HepG2 (cell line): ENCODE measurements around the gene GRB2. TPM values are rescaled to one million over a fixed set of nuclear protein-coding genes. Genes with fewer than 3 reads are reported as not detected.

ENCODE experiments used
- CBX2 ChIP-seq, 2 experiments: fragments of 200-600 bp in 1 of 2; sonication (generic); formaldehyde crosslinking in 1 of 2; IDR thresholded peaks; 2 replicates each; pipeline versions ENCODE4 v1.7.0 to v1.8.1; 2018 to 2022; ENCODE audit warnings: low read depth in 2 of 2, low read length in 1 of 2, mild to moderate bottlenecking in 1 of 2, missing genetic modification reagents in 1 of 2
- ELF4 ChIP-seq: sonication (generic); formaldehyde crosslinking; IDR thresholded peaks from 2 replicates; pipeline ENCODE4 v1.5.0; 2020; ENCODE audit warnings: missing genetic modification reagents, mild to moderate bottlenecking, moderate library complexity, borderline replicate concordance
- ELK4 ChIP-seq: sonication (generic); formaldehyde crosslinking; IDR thresholded peaks from 2 replicates; pipeline ENCODE4 v1.9.0; 2021; ENCODE audit warnings: missing genetic modification reagents, borderline replicate concordance
- FOXC1 ChIP-seq: sonication (generic); formaldehyde crosslinking; IDR thresholded peaks from 2 replicates; pipeline ENCODE4 v1.8.0; 2022; ENCODE audit warnings: mild to moderate bottlenecking, missing genetic modification reagents, borderline replicate concordance
- IKZF1 ChIP-seq: fragments of 450-650 bp; IDR thresholded peaks from 2 replicates; pipeline ENCODE4 v1.7.1; 2016
- IKZF5 ChIP-seq: IDR thresholded peaks from 2 replicates; pipeline ENCODE4 v1.6.1; 2018; ENCODE audit warnings: missing genetic modification reagents, mild to moderate bottlenecking, missing compliant biosample characterization
- KDM5A ChIP-seq: fragments of 200-600 bp; sonication (generic); IDR thresholded peaks from 2 replicates; pipeline ENCODE4 v1.7.0; 2018; ENCODE audit warnings: antibody characterized with exemption, mild to moderate bottlenecking, low read length, borderline replicate concordance
- NONO ChIP-seq, 2 experiments: fragments of 450-650 bp in 1 of 2; sonication (generic) in 1 of 2; formaldehyde crosslinking in 1 of 2; IDR thresholded peaks in 1 of 2; conservative IDR thresholded peaks in 1 of 2; 2 replicates each; pipeline versions ENCODE4 v1.6.1 to v1.8.0; 2017 to 2022; ENCODE audit warnings: mild to moderate bottlenecking in 1 of 2, missing genetic modification reagents in 1 of 2, moderate library complexity in 1 of 2
- RXRB ChIP-seq: IDR thresholded peaks from 2 replicates; pipeline ENCODE4 v1.6.1; 2016; ENCODE audit warnings: borderline replicate concordance, missing genetic modification reagents, missing compliant biosample characterization
- SMC3 ChIP-seq: IDR thresholded peaks from 2 replicates; pipeline ENCODE4 v1.6.1; 2011; ENCODE audit warnings: low read length, improper control_type of control experiment
- ZBTB1 ChIP-seq: sonication (generic); formaldehyde crosslinking; IDR thresholded peaks from 2 replicates; pipeline ENCODE4 v1.4.0; 2020; ENCODE audit warnings: missing genetic modification reagents, borderline replicate concordance
- ZFP36 ChIP-seq: fragments of 150-350 bp; IDR thresholded peaks from 2 replicates; pipeline ENCODE4 v1.6.1; 2018; ENCODE audit warnings: borderline replicate concordance, low read length, low read depth; ENCODE audit not compliant: partially characterized antibody
- ZNF124 ChIP-seq: sonication (generic); formaldehyde crosslinking; IDR thresholded peaks from 2 replicates; pipeline ENCODE4 v1.4.0; 2020; ENCODE audit warnings: missing genetic modification reagents
- ZNF317 ChIP-seq: sonication (generic); formaldehyde crosslinking; IDR thresholded peaks from 2 replicates; pipeline ENCODE4 v1.5.0; 2020; ENCODE audit warnings: mild to moderate bottlenecking, missing genetic modification reagents
- ZNF670 ChIP-seq: sonication (generic); formaldehyde crosslinking; IDR thresholded peaks from 2 replicates; pipeline ENCODE4 v1.8.0; 2022; ENCODE audit warnings: mild to moderate bottlenecking, missing genetic modification reagents, borderline replicate concordance
- ZNF768 ChIP-seq: sonication (generic); formaldehyde crosslinking; IDR thresholded peaks from 2 replicates; pipeline ENCODE4 v1.4.0; 2020; ENCODE audit warnings: missing genetic modification reagents
- ZNF850 ChIP-seq: sonication (generic); formaldehyde crosslinking; conservative IDR thresholded peaks from 2 replicates; pipeline ENCODE4 v1.9.0; 2021; ENCODE audit warnings: mild to moderate bottlenecking, missing genetic modification reagents
- ZSCAN29 ChIP-seq: sonication (generic); formaldehyde crosslinking; conservative IDR thresholded peaks from 2 replicates; pipeline ENCODE4 v1.4.0; 2020; ENCODE audit warnings: mild to moderate bottlenecking, missing genetic modification reagents
- ZSCAN30 ChIP-seq: sonication (generic); formaldehyde crosslinking; IDR thresholded peaks from 2 replicates; pipeline ENCODE4 v1.5.0; 2020; ENCODE audit warnings: mild to moderate bottlenecking, missing genetic modification reagents
- polyA plus RNA-seq, 8 experiments: library from polyadenylated mRNA; depleted of rRNA in 3 of 8; stranded (reverse) in 7 of 8; unstranded in 1 of 8; fragments of >200 nt; fragmentation: Illumina TruSeq in 4 of 8; extraction: Trizol in 4 of 8; gene quantifications; 2 replicates each; pipeline versions ENCODE4 v1.2.1 to v1.2.3, GENCODE V29; 2011 to 2016; ENCODE audit warnings: low read depth in 4 of 8, missing spikeins in 1 of 8, mixed read lengths in 1 of 8; ENCODE audit not compliant: insufficient read depth in 1 of 8
- total RNA-seq, 5 experiments: library from RNA; depleted of rRNA; stranded (reverse); fragments of >200 nt; fragmentation: Illumina TruSeq; extraction: Trizol; gene quantifications; 2 replicates each; pipeline ENCODE4 v1.2.3, GENCODE V29; 2016; ENCODE audit warnings: low read depth in 1 of 5
- TF ChIP-seq, protein P1 (sequence below): sonication (generic); formaldehyde crosslinking; IDR thresholded peaks from 2 replicates; pipeline ENCODE4 v1.4.0; 2020; ENCODE audit warnings: mild to moderate bottlenecking, missing genetic modification reagents
- TF ChIP-seq, protein P2 (sequence below): sonication (generic); formaldehyde crosslinking; IDR thresholded peaks from 2 replicates; pipeline ENCODE4 v1.8.0; 2023; ENCODE audit warnings: mild to moderate bottlenecking, missing genetic modification reagents

GRB2 gene
- total and polyA plus RNA-seq, 2 of the 13 experiments (the other 11 are each of a cell fraction or from before 2014, with no cell fraction given) = 84.6 to 92.3 TPM

- TF ChIP-seq ZNF317 = peak; percentile 58; the same call in 1 of the 2 replicates
- TF ChIP-seq ELK4 (CRISPR knock-in tag) = no peak
- TF ChIP-seq ZNF670 = 0 out of 2 replicates have a peak, but pooled peaks have one; percentile 44
- TF ChIP-seq ZSCAN30 (CRISPR knock-in tag) = no peak
- TF ChIP-seq FOXC1 (CRISPR knock-in tag) = peak; percentile 21
- TF ChIP-seq CBX2 (IDR thresholded peaks at IDR 0.05; ENCODE audit: low read depth, low read length) = no peak
- no peak; the same call in 1 of the 2 replicates for TF ChIP-seq CBX2 (CRISPR knock-in tag; IDR thresholded peaks at IDR 0.05; ENCODE audit: low read depth)
- TF ChIP-seq ZNF768 (CRISPR knock-in tag) = peak; percentile 34; the same call in 1 of the 2 replicates
- no peak for TF ChIP-seq ELF4 (CRISPR knock-in tag)
- TF ChIP-seq ZFP36 = no peak
- TF ChIP-seq, protein P1, sequence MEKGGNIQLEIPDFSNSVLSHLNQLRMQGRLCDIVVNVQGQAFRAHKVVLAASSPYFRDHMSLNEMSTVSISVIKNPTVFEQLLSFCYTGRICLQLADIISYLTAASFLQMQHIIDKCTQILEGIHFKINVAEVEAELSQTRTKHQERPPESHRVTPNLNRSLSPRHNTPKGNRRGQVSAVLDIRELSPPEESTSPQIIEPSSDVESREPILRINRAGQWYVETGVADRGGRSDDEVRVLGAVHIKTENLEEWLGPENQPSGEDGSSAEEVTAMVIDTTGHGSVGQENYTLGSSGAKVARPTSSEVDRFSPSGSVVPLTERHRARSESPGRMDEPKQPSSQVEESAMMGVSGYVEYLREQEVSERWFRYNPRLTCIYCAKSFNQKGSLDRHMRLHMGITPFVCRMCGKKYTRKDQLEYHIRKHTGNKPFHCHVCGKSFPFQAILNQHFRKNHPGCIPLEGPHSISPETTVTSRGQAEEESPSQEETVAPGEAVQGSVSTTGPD (CRISPR knock-in tag) = no peak
- TF ChIP-seq IKZF1 = no peak
- 0 out of 2 replicates have a peak, but pooled peaks have one; percentile 48 for TF ChIP-seq ZSCAN29
- no peak; the same call in 1 of the 2 replicates for TF ChIP-seq ZNF850
- TF ChIP-seq IKZF5 = peak; percentile 85; the same call in 1 of the 2 replicates
- no peak for TF ChIP-seq ZBTB1
- TF ChIP-seq, protein P2, sequence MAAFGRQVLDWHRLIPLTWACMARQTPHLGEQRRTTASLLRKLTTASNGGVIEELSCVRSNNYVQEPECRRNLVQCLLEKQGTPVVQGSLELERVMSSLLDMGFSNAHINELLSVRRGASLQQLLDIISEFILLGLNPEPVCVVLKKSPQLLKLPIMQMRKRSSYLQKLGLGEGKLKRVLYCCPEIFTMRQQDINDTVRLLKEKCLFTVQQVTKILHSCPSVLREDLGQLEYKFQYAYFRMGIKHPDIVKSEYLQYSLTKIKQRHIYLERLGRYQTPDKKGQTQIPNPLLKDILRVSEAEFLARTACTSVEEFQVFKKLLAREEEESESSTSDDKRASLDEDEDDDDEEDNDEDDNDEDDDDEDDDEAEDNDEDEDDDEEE (CRISPR knock-in tag) = peak; percentile 94; the same call in 1 of the 2 replicates
- TF ChIP-seq SMC3 = peak; percentile 34; the same call in 1 of the 2 replicates
- no peak for TF ChIP-seq NONO (IDR thresholded peaks at IDR 0.05)
- TF ChIP-seq NONO (CRISPR knock-in tag; conservative IDR thresholded peaks at IDR 0.05) = 0 out of 2 replicates have a peak, but pooled peaks have one; percentile 28
- 0 out of 2 replicates have a peak, but pooled peaks have one; percentile 44 for TF ChIP-seq ZNF124 (CRISPR knock-in tag)
- peak; percentile 79; the same call in 1 of the 2 replicates for TF ChIP-seq KDM5A
- TF ChIP-seq RXRB (CRISPR knock-in tag) = peak; percentile 30
These were observed 135.1 kb downstream of the GRB2 start (continued) for GRCh38 chr17:75270218-75270965.
